Right kidney (tissue), 1 donor: ENCODE measurements around the gene CIAO3.
A peak's percentile ranks its signal among the peaks of the same experiment; 100 is the strongest.

Experiments
- DNase-seq: peaks from one replicate; pipeline ENCODE4 v3.0.0-alpha.2; 2016

CIAO3 gene

GRCh38 chr16:735982-736453, 4.8 kb downstream of the CIAO3 start:
- DNase-seq: no peak

GRCh38 chr16:734981-735881, 5.6 kb downstream of the CIAO3 start:
- DNase-seq: no peak

DNA sequence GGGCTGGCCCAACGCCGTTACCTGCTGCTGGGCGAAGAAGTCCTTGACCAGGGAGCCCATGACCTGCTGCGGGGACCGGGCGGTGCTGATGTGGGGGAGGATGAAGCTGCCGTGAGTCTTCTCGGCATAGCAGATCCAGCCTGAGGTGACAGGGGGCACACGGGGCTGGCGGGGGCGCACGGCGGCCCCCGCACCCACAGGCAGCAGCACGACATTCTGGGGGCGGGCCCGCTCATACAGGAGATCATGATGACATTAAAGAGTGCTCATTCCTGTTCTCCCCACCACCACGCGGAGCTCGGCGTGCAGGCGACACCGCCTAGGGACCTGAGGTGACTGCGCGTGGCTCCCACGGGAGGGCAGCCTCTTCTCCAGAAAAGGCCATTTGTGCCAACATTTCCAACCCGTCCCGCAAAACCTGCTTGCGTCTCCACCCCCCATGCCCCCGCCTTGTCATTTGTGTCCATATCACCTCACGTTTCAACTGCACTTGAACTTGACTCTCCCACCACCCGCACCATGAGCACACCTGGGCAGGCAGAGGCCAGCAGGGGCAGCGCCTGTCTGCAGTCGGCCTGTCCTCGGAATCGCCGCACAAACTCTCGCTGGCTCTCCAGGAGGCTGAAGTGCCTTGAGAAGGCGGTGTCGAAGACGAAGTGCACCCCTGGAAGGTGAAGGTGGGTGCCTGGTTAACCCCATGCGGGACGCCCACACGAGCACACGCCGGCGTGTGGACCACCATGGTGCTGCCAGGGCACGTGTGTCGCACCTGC, 6.4 kb downstream of the CIAO3 start:
- DNase-seq: no peak

- no peak for DNase-seq
Measured at GRCh38 chr16:733382-734207, 7.2 kb downstream of the CIAO3 start.

GRCh38 chr16:732936-733335, 7.9 kb downstream of the CIAO3 start:
- DNase-seq: no peak

DNA sequence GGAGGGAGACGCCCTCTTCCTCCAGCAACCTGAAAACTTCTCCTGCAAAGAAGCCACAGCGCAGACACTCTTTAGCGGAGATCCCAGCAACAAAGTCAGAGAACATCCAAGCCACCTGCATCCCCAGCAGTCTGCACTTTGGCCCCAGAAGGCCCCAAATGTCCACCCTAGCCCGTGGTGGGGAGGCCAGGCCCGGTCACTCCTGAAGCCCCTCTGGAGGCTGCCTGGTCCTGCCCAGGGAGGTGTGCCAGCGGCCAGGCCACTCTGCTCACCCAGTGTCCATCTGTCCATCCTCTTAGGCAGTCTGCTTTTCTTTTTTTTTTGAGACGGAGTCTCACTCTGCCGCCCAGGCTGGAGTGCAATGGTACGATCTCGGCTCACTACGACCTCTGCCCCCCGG, 8.5 kb downstream of the CIAO3 start:
- DNase-seq: no peak

GRCh38 chr16:730666-731509, 9.9 kb downstream of the CIAO3 start:
- DNase-seq: no peak

- DNase-seq: no peak
Measured at GRCh38 chr16:729768-730665, 10.8 kb downstream of the CIAO3 start.

GRCh38 chr16:728890-729744, 11.7 kb downstream of the CIAO3 start:
- no peak for DNase-seq

DNA sequence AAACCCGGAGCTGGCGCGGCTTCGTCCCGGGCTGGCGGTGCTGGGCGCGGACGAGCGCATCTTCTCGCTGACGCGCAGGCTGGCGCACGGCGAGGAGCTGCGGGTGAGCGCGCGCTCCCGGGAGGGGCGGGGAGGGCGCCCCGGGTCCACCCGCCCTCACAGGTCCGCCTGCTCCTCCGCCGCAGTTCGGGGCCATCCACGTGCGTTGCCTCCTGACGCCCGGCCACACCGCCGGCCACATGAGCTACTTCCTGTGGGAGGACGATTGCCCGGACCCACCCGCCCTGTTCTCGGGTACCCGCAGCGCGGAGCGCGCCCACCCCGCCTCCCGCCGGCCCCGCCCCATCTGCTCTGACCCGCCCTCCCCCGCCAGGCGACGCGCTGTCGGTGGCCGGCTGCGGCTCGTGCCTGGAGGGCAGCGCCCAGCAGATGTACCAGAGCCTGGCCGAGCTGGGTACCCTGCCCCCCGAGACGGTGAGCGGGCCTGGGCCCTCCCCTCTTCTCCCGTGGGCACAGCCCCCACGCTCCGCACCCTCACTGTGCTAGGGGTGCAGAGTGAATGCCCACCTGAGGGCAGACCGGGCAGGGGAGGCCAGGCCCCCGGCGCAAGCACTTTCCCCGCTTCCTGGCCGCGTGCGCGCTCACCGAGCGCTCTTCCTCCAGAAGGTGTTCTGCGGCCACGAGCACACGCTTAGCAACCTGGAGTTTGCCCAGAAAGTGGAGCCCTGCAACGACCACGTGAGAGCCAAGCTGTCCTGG, 12.5 kb downstream of the CIAO3 start:
- peak; percentile 65 for DNase-seq

DNA sequence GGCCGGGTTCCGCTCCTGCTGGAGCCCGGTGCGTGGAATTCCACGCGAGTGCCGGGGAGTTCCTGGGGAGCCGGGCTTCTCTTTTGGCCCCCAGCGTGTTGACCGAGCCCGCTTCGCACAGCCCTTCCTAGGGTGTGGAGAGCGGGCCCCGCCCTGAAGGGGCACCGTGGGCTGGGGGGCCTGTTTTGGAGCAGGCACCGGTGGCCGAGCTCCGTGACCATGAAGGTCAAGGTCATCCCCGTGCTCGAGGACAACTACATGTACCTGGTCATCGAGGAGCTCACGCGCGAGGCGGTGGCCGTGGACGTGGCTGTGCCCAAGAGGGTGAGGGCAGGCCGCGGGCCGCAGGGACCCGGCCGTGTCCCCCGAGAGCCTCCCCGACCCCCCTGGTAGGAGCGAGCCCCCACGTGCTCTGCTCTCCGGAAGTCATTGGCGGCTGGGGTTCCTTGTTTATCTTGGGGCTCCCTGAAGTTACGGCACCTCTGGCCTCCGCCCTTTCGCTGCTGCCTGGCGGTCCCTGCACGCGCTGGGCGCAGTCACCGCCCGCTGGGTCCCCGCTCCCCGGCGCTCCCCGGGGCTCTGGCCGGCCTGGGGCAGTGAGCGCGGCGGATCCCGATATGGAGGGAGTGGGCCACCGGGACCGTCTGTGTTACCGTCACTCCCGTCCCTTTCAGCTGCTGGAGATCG, 13.4 kb downstream of the CIAO3 start:
- peak; percentile 51 for DNase-seq

DNA sequence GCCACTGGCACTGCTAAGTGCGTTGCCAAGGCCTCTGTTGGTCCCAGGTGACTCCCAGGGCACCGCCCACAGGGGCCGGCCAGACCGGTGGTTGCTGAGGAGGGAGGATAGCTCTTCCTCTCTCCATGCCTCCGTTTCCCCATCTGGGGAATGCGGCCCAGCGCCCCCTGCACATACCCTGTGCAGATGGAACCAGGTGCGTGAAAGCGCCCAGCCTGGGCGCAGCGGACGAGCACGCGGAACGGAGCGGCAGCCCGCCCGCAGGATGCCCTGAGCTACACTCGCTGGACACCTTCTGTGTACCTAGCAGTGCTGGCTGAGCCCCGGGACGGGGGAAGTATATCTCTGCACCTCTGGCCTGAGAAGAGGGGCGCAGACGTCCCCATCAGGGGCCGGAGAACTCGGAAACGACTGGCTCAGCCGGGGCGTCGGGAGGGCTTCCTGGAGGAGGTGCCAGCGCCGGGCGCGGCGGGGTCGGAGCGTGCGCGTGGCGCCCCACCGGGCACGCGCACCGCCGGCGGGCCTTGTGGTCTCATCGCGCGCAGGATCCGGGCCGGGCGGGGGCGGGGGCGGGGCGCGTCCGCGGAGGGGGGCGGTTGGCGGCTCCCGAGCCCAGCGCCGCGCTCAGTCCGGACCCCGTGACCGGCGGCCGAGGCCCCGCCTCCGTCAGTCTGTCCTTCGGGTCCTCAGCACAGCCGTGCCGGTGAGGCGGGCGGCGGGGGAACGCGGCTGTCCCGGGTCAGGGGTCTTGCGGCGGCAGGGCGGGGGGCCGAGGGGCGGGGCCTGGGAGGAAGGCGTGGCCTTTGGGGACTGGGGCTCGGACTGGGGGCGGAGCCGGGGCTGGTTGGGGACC, 14.1 kb downstream of the CIAO3 start, which contains the start of the genes CCDC78 and HAGHL:
CCDC78 (minus strand) TSS at position 6 of the 853 bp plus-strand sequence. CDS start 76 bp downstream, outside the sequence.
HAGHL (plus strand) TSS at position 669 of the 853 bp plus-strand sequence. CDS start 404 bp downstream, outside the sequence.
- peak; percentile 45 for DNase-seq

GRCh38 chr16:726188-726437, 14.7 kb downstream of the CIAO3 start:
- DNase-seq: no peak

DNA sequence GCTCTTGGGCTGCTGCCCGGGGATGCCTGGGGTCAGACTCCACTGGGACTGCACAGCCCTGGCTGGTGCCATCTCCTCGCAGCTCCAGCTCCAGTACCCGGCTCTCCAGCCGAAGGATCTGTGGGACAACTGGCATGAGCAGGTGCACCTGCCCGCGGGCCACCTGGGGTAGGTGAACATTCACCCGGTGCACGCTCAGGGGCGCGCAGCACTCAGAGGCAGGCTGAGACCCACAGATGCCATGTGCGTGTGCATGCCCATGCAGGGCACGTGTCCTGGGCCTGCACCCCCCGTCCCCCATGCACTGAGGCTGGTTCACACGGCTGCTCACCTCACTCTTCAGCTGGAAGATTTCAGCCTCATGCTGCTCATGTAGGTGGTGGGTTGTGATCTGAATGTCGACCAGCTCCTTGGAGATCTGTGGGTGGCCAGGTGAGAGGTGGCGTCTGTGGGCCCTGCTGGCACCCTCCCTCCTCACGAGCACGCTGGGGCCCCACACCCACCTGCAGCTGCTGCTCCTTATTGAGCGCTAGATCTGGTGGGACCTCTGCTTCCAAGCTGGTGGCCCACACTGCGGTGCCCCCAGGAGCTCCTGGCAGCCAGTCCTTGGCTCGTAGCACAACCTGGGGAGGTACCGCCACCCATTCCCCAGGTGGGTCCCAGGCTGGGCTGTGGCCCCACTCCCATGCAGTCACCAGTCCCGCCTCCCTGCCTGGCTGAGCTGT, 15.2 kb downstream of the CIAO3 start:
- no peak for DNase-seq

DNA sequence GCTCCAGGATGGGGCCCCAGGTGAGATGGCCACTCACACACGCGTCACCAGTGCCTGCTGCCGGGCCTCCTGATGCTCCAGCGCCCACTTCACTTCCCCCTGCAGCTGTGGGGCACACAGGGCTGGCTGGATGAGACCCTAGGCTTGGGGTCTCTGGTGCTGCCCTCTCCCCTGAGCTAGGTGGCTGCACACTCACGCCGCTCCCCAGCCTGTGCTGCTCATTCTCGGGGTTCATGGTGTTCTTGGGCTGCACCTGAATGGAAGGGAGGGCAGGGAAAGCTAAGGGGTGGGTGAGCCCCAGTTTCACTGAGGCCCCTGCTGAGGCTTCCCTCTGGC, 15.8 kb downstream of the CIAO3 start:
- DNase-seq: no peak
